DMS 273 (cell line): ENCODE results near the gene RNF151.

Experiments used
- DNase-seq: peaks from one replicate; lab custom pipeline; 2025; ENCODE audit not compliant: unreplicated experiment; lab: John Stamatoyannopoulos, UW

Gene RNF151

DNA sequence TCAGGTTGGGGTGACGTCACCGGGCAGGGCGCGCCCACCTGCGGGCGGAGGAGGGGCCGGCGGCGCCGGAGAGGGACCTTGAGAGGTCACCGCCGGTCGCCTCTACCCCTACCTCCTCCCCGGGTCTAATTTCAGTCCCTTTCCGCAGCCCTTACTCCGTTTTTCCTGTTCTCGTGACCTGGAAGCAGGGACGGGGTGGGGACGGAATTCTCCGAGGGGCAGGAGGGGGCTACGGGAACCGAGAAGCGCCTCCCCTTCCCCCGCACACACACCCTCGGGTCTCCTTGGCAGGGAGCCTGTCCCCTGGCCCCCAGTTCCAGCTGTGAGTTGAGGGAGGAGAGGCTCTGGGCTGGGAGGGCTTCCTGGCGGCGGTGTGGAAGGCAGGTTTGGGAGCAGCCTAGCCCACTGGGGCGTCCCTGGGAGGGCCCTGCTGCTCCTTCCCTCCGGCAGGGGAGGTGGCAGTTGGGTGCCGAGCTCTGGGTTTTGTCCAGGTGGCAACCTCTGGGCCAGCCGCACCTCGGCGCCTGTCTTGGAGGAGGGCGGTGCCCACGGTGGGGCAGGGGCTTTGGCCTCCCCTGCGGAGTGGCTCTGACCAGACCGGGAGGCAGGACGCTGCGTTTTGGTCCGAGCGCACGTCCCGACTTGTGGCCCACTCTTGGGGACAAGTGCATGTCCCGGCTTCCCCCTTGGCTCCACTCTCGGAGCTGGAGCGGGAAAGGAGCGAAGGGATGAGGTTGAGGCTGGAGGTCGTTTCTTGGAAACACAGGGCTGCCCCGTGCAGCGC lies 23.9 kb downstream of the RNF151 start:
- peak; percentile 45 for DNase-seq

DNA sequence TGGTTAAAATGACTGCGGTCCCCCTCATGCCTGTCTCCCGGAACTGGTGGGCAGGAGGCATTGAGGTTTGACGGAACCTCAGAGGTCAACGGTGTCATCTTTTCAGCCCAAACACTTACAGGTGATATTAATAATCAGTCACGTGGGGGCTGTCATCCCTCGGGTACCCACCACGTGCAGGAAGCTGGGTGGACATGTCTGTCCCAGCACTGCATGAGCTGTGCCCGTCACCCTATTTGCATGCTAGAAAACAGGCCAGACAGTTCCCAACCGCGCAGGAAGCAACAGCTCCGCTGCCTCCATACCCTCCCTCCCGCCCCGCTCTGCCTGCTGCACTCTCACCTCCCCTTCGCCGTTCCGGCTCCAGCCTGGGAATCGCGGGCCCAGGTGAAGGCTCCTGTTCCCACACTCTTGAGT lies 24.5 kb downstream of the RNF151 start:
- DNase-seq, result no peak

DNA sequence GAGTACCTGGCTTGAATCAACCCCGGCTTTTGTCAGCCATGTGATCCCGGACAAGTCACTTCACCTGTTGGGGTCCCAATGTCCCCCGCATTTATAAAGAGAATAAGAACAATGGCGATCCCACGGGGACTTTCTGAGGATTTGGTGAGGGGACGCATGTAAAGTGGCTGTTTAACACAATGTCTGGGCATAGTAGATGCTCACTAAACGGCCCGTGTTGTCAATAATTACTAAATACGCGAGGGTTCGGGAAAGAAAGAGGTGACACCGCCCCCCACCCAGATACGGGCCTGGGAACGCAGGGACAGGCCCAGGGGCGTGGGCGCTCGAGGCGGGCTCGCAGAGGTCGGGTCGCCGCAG lies 24.9 kb downstream of the RNF151 start:
- DNase-seq, result no peak

DNA sequence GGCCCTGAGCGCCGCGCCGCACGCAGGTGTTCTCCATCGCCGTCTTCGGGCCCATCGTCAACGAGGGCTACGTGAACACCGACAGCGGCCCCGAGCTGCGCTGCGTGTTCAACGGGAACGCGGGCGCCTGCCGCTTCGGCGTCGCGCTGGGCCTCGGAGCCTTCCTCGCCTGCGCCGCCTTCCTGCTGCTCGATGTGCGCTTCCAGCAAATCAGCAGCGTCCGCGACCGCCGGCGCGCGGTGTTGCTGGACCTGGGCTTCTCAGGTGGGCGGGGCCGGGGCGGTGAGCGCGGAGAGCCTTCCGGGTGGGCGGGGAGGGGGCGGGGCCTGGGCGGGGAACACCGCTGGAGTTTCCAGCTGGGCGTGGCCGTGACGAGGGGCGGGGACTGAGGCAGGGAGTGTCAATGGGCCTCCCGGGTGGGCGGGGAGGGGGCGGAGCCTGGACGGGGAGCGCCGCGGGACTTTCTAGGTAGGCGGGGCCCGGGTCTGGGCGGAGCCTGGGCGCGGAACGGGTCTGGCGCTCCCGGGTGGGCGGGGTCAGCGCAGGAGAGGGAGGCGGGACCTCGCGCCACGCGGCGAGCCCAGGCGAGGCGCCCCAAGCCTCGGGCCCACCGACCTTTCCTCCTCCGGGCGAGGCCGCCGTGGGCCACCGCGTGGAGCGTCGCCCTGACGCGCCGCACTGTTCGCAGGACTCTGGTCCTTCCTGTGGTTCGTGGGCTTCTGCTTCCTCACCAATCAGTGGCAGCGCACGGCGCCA lies 25.5 kb downstream of the RNF151 start:
- DNase-seq, result peak; percentile 33

DNA sequence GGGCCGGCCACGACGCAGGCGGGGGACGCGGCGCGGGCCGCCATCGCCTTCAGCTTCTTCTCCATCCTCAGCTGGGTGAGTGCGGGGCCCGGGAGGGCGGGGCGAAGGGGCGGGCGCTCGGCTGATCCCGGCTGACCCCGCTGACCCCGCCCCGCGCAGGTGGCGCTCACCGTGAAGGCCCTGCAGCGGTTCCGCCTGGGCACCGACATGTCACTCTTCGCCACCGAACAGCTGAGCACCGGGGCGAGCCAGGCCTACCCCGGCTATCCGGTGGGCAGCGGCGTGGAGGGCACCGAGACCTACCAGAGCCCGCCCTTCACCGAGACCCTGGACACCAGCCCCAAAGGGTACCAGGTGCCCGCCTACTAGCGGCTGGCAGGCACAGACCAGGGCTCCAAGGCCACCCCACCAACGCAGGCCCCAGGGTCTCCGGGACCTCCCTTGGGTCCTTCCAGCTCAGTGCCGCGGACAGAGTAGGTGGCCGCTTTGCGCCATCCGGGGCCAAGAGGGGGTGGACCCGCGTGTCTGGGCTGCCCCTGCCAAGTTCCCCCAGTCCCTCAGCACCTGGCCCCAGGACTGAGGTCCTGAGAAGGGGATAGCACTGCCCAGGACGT lies 26.2 kb downstream of the RNF151 start:
- no peak for DNase-seq

DNA sequence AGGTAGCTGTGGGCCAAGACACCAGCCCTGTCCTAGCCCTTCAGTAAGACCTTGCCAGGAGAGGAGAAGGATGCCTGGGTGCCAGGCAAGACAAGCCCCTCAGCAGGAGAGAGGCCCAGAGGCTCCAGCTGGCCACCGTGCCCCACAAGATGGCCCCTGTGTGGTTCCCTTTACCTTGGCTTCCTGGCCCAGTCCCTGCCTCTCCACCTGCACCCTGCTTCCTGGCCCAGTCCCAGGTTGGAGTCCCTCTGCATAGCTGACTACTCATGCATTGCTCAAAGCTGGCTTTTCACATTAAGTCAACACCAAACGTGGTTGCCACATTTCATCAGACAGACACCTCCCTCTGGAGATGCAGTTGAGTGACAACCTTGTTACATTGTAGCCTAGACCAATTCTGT lies 27.1 kb downstream of the RNF151 start:
- DNase-seq, result peak; percentile 47

DNA sequence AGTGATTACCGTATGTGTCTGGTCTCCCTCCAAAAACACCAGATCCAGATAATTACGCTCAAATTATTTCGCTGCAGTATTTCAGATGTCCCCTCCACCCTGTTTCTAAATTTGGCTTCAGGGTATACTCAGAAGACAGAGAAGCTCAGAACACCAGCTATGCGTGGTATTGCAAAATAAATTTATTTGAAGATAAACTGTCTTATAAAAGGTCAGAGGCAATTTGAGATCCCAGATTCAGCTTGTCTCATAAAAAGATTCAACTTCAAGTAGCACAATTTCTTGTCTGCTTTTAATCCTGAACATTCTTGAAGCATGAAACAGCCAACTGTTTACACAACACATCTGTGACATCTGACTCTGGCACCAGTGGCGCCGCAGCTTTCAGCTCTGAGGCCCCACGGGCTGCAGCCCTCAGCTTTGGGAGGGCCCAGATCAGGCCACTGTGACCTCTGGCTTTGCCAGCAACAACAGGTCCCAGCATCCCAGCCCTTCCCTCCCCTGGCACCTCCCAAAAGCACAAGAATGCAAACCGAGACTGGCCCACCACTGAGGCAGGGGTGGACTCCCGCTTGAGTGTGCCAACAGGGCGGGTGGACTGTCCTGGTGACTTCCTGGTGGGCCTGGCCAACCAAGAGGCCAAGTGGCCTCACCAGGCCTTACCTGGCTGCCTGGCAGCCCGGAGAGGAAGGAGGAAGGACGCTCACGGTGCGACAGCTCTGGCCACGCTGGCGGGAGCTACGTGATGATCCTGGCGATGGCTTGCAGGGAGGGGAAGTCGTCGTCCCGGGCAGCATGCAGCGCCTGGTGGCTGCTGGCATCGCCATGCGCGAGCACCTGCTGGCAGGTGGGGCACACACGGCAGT lies 31.1 kb downstream of the RNF151 start:
- DNase-seq, result no peak

DNA sequence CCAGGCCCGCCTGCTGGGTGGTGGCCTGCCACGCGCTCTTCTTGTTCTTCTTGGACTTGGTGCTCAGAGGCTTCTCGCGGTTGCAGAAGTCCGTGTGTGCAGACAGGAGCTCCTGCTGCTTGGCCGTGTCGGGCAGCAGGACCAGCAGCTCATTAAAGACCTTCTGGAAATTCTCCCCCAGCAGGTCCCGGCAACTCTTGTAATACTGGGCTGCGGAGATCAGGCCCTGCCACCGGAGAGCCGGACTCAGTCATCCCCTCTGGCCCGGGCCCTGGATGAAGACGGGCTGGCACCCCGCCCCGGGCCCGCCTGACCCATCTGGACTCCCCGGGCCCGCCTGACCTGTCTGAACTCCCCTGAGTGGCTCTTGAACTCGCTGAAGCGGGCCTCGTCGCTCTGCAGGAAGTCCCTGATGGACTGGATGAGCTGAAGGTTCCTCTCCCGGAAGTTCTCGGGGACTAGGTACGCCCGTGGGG lies 31.7 kb downstream of the RNF151 start:
- DNase-seq, result no peak

DNA sequence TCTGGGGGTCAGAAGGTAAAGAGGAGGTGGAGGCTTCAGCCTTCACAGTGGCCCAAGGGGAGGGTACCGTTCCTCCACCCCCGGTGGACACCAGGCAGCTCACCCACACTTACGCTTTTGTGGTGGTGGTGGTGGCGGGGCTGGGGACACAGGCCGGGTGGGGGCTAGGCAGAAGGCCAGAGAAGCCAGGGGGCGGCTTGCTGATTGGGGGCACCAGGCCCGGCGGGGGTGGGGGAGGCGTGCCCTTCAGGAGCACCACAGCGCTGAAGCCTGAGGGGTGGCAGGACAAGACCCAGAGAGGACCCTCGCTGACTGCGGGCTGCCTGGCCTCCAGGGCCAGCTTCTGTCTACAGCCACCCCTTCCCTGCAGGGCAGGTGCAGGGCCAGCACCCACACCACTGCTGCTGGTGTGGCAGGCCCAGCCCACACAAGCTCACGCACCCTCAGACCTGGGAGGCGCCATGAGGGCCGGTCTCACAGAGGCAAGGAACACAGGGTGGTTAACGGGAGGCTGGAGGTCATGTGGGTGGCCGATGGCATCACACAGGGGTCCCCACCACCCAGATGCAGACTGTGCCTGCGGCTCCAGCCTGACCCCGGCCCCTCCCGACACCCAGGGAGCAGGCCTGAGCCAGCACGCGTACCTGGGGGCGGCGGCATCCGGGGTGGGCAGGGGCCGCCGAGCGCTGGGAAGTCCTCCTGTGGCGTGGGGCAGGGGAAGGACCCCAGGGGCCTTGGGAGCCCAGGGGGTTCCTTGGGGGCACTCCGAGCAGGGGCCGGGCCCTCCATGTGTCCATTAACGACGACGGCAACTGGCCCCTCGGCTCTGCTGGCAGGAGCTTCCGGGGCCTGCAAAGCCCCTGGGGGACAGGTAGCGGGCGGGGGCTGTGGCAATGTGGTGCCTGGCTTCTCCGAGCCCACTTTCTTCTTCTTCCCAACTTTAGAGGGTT lies 32.5 kb downstream of the RNF151 start:
- no peak for DNase-seq

DNA sequence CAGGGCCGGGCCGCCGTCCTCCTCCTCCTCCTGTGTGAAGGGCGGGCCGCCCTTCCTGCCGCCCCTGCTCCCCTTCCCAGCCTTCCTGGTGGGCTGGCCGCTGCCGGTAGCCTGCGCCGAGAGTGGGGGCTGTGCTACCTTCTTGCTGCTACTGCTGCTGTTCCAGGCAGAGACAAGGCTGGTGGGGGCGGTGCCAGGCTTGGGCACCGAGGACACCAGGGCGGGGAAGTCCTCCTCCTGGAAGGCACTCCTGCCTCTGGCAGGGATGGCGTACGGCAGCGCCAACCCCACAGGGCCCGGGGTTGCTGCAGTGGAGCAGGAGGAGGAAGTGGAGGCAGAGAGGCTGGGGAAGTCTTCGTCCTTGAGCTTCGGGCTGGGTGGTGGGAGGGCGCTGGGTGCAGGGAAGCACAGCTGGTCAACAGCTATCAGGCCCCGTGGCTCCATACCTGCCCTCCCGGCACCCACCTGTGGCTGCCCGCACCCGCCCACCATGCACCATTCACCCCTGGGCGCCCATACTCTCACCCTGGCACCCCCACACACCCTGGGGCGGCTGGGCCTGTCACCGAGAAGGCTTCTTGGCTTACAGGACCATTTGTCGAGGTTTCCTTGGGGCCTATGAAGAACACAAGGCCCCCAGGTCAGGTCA lies 33.3 kb downstream of the RNF151 start:
- no peak for DNase-seq

DNA sequence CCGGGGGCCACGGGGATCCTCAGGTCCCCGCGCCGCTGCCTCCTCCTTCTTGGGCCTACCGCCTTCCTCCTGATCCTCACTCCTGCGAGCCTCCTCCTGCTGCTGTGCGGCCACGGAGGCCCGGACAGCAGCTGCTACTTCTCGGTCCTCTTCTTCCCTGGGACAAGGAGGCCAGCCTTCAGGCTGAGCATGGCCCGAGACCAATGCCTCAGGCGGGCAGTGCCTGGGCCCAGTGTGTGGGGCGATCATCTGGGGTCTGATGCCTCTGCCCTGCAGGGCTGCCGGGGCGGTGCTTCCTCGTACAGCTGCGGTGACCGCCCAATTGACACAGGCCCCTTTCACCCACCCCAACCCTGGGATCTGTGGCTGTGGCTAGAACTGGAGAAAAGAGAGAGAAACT lies 34.4 kb downstream of the RNF151 start:
- DNase-seq, result no peak

DNA sequence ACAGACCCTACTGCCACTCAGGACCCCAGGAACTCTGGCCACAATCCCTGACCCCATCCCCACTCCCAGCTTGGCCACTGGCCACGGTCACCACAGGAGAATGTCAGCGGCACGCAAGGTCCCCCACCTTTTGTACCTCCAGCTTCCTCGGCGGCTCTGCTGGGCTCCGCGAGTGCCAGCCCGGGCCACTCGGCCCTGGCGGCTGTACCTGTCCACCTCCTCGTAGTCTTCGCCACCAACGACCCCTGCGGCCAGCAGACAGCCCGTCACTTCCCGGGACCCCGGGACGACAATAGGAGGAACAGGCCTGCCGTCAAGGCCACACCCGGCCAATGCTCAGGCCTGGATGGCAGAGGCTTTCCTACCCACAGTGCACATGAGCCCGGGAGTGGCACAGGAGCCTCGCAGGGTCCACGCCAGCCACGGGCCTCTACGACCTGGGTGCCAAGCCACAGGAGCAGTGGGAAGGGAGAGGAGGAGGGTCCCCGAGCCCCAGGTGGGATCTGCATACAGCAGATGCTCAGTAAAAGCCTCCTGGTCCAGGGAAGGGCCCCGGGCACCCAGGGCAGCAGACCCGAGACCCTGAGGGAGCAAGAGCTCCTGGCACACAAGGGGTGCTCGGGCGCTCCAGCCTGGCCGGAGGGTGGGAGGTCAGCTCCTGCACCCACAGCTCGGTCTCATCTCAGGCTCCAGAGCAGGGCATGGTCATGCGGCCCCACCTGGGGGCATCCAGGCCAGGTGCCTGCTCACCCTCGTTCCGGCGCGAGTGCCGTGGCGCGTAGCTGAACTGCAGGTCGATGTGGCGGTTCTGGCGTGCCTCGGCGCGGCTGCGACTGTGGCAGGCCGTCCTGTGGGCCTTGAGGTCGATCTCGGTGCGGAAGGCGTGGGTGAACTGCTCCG lies 35.0 kb downstream of the RNF151 start:
- DNase-seq, result no peak

DNA sequence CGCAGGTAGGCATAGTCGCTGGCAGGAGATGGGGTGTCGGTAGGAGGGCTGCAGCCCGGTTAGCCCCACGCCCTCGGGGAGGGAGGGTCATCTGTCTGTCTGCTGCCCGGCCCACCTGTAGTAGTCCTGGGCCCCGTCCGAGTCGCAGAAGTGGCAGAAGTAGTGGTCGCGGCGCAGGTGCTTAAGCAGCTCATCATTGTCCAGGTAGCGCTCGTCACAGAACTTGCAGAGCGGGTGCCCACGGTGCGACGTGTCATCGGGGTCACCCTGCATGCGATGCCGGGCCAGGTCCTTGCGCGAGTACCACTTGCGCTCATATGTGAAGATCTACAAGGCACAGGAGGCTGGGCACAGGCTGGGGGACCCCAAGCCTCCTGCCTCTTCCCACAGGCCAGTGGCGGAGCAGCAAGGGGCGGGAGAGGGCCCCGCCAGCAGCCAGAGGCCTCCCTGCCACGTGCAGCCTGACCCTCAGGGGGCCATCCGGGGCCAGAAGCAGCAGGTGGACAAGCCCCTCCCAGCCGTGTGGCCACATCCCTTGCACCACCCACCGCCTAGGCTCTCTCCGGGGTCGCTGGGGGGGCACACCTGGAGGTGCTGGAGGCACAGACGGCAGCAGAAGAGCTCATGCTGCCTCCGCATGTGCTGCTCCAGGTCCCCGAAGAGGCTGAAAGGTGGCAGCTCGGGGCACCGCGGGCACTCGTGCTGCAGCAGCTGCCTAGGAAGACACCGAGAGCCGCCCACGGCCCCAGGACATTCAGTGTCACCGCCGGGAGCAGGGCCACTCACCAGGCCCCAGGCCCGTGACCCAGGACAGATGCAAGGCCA lies 36.0 kb downstream of the RNF151 start:
- DNase-seq, result no peak

DNA sequence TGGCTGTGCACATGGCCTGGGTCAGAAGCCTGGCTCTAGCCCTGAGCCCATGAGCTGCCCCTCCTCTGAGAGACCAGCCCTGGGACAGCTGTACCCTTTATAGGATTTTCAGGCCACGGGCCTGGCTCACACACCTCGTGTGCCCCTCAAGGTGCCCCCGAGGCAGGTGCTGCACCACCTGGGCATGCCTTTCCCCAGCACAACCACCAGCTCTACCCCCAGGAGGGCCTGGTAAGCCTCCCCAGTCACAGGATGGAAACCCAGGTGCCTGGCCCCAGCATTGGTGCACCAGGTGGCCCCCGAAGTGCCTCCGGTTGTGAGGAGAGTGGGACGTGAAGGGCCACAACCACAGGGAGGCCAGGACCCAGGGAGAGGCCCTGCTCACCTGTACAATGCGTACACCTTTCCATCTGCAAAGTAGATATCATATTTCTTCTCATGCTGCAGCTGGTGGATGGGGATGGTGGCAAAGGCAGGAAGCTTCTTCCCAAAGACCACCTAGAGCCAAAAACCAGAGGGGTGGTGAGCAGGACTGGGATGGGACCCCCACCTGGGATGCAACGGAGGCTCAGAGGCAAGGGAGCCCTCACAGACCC lies 36.7 kb downstream of the RNF151 start:
- DNase-seq, result no peak

DNA sequence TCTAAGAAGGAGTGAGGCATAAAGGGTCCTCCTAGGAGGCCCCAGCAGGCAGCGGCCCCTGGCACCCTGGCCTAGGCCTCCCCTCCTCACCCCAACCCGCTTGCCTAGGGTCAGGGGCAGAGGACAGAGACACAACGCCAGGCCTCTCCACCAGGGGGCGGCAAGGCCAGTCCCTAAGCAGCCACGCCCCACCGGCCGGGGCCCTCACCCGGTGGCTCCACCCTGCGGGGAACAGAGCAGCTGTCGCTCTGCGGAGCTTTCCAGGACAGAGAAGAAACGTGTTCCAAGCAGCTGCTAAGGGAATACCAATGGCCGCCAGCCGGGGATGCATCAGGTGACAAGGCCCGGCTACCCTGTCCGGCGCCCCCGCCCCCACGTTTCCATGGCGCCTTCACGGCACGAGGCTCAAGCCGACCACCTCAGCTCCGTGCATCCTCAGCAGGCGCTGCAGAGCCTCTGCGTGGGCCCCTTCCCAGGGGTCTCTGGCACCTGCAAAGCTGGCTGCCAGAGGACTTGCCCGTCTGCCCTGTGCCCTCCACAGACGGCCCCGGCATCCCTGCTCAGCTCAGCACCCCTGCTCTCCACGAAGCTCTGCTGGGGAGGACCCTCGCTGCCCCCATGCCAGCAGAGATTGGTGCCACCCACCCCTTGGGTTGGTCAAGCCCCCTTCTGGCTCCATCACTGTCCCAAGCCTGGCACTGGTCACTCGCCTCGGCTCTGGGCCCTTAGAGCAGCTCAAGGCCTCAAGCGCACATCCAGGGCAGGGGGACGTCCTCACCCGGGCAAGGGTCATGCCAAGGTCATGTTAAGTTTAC lies 37.4 kb downstream of the RNF151 start:
- DNase-seq, result peak; percentile 99

DNA sequence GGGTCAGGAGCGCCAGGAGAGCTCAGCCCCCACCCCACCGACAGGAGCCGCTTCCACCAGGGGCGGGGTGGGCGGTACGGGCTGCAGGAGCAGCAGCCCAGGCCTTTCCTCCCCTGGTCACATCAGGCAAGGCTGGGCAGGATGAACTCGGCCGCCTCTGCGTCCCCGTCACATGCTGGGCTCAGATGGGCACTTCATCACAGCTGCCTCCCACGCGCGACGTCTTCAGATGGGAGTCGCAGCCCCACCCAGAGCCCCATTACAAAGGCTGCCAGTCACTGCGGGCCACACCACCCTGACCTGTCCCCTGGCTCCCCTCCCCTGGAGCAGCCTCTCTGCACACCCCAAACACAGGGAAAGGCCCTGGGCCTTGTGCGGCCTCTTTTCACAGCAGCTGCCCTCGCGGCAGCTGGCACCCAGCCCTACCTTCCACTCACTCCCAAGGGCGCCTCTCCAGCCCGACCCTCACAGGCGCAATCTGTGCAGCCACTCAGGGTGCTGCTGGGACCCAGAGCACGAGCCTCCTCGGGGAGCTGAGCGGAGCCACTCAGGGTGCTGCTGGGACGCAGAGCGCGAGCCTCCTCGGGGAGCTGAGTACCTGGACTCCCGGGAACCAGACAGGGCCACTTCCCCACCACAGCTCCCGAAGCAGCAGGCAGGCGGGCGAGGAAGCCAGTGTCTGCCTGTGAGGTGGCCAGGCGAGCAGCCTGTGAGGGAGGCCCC lies 38.3 kb downstream of the RNF151 start:
- peak; percentile 83 for DNase-seq
